T-helper 9 cell (primary cell): ENCODE results near the gene USP6NL.
"Not testable (repeated sequence)": the region's sequence is repeated elsewhere in the genome, so short reads cannot be mapped to it uniquely, and the experiment has no call there.

Source experiments
- DNase-seq: peaks from one replicate; pipeline ENCODE4 v3.0.0-alpha.2; 2020
- total RNA-seq, 2 donors: gene quantifications; one replicate each; lab custom pipeline; 2026; lab: John Stamatoyannopoulos, UW

USP6NL gene
- 3.6 to 4.1 reads per million in 2 donors for total RNA-seq

- peak; percentile 48 for DNase-seq
Observed at GRCh38 chr10:11611248-11612020, at the start of gene USP6NL. USP6NL (minus strand) TSS chr10:11611650; CDS start chr10:11597634, 14,016 bp downstream.

- no peak for DNase-seq
Observed at GRCh38 chr10:11658801-11659368, 47.4 kb upstream of the USP6NL start.

GRCh38 chr10:11655836-11656235, 44.4 kb upstream of the USP6NL start:
- no peak for DNase-seq

- no peak for DNase-seq
Observed at GRCh38 chr10:11654659-11655058, 43.2 kb upstream of the USP6NL start.

- DNase-seq = no peak
Observed at GRCh38 chr10:11653758-11654471, 42.5 kb upstream of the USP6NL start.

GRCh38 chr10:11647676-11648075, 36.2 kb upstream of the USP6NL start:
- DNase-seq = no peak

- DNase-seq = no peak
Observed at GRCh38 chr10:11646450-11646849, 35.0 kb upstream of the USP6NL start.

- no peak for DNase-seq
Observed at GRCh38 chr10:11643039-11643438, 31.6 kb upstream of the USP6NL start.

- DNase-seq = no peak
Observed at GRCh38 chr10:11642566-11642965, 31.1 kb upstream of the USP6NL start.

- no peak for DNase-seq
Observed at GRCh38 chr10:11639849-11640764, 28.7 kb upstream of the USP6NL start.

- DNase-seq = no peak
Observed at GRCh38 chr10:11639362-11639761, 27.9 kb upstream of the USP6NL start.

- DNase-seq = no peak
Observed at GRCh38 chr10:11638055-11638698, 26.7 kb upstream of the USP6NL start.

GRCh38 chr10:11636697-11637303, 25.4 kb upstream of the USP6NL start:
- DNase-seq = no peak

GRCh38 chr10:11631890-11632587, 20.6 kb upstream of the USP6NL start:
- no peak for DNase-seq

- DNase-seq = no peak
Observed at GRCh38 chr10:11631291-11631690, 19.8 kb upstream of the USP6NL start.

GRCh38 chr10:11629731-11630130, 18.3 kb upstream of the USP6NL start:
- DNase-seq = no peak

GRCh38 chr10:11627941-11628340, 16.5 kb upstream of the USP6NL start:
- not testable (repeated sequence) for DNase-seq

- no peak for DNase-seq
Observed at GRCh38 chr10:11626071-11626470, 14.6 kb upstream of the USP6NL start.

- no peak for DNase-seq
Observed at GRCh38 chr10:11625019-11625735, 13.7 kb upstream of the USP6NL start.

- DNase-seq = no peak
Observed at GRCh38 chr10:11617233-11617632, 5.8 kb upstream of the USP6NL start.
